GM23338 (cell line): Measurements from ENCODE around the gene GRAMD1A. TPM values are rescaled to one million over a fixed set of nuclear protein-coding genes. Genes with fewer than 3 reads are reported as not detected.

ENCODE experiments used
- ATAC-seq: fragments of 200-7000 bp; cut with Tn5 transposase; 3 replicates; pipeline ENCODE4 v1.9.1; 2020
- DNase-seq: peaks from one replicate; pipeline ENCODE4 v3.0.0-alpha.2; 2015; ENCODE audit warnings: low spot score
- H2AFZ ChIP-seq: fragments of 200-600 bp; sonication (generic); 2 replicates; pipeline ENCODE4 v1.8.0; 2016; ENCODE audit warnings: antibody characterized with exemption, mild to moderate bottlenecking, moderate library complexity
- H3F3A ChIP-seq: fragments of 200-600 bp; sonication (generic); replicated peaks from 2 replicates; pipeline ENCODE4 v1.8.0; 2017; ENCODE audit warnings: antibody characterized with exemption, mixed run types, low read depth
- H3K27ac ChIP-seq: fragments of 200-600 bp; sonication (generic); 2 replicates; pipeline ENCODE4 v1.6.1; 2016; ENCODE audit warnings: low read depth
- H3K27me3 ChIP-seq: fragments of 200-600 bp; sonication (generic); 2 replicates; pipeline ENCODE4 v1.8.0; 2016; ENCODE audit warnings: mild to moderate bottlenecking, mixed run types, moderate library complexity; ENCODE audit not compliant: insufficient read depth
- H3K36me3 ChIP-seq: fragments of 200-600 bp; sonication (generic); 2 replicates; pipeline ENCODE4 v1.8.0; 2016; ENCODE audit warnings: mild to moderate bottlenecking; ENCODE audit not compliant: insufficient read depth
- H3K4me1 ChIP-seq: fragments of 200-600 bp; sonication (generic); 2 replicates; pipeline ENCODE4 v1.8.0; 2016; ENCODE audit warnings: mild to moderate bottlenecking, moderate library complexity; ENCODE audit not compliant: insufficient read depth
- H3K4me2 ChIP-seq: fragments of 200-600 bp; sonication (generic); 2 replicates; pipeline ENCODE4 v1.7.1; 2017; ENCODE audit warnings: mixed run types
- H3K4me3 ChIP-seq: fragments of 200-600 bp; sonication (generic); 2 replicates; pipeline ENCODE4 v1.6.1; 2016; ENCODE audit warnings: mixed run types
- H3K79me2 ChIP-seq: fragments of 200-600 bp; sonication (generic); replicated peaks from 2 replicates; pipeline ENCODE4 v1.8.0; 2017; ENCODE audit warnings: mild to moderate bottlenecking; ENCODE audit not compliant: insufficient read depth
- H3K9me2 ChIP-seq: fragments of 200-600 bp; sonication (generic); 2 replicates; pipeline ENCODE4 v1.8.0; 2017; ENCODE audit not compliant: insufficient read depth
- H4K20me1 ChIP-seq: fragments of 200-600 bp; sonication (generic); replicated peaks from 2 replicates; pipeline ENCODE4 v1.8.0; 2017; ENCODE audit warnings: mild to moderate bottlenecking; ENCODE audit not compliant: insufficient read depth
- H3K27ac Mint-ChIP-seq: 2 replicates; pipeline ENCODE4 v1.8.0; 2020; ENCODE audit warnings: inconsistent platforms, mild to moderate bottlenecking, moderate library complexity, mixed read lengths
- H3K27me3 Mint-ChIP-seq: 3 replicates; pipeline ENCODE4 v1.8.0; 2022; ENCODE audit warnings: low read depth, mild to moderate bottlenecking, moderate library complexity, mixed read lengths, inconsistent platforms; ENCODE audit not compliant: insufficient read depth, poor library complexity
- H3K36me3 Mint-ChIP-seq: 3 replicates; pipeline ENCODE4 v1.8.0; 2021; ENCODE audit warnings: low read depth, mild to moderate bottlenecking, inconsistent platforms, moderate library complexity, mixed read lengths
- H3K4me1 Mint-ChIP-seq: 3 replicates; pipeline ENCODE4 v1.8.0; 2020; ENCODE audit warnings: mild to moderate bottlenecking, inconsistent platforms, mixed read lengths
- H3K4me3 Mint-ChIP-seq: 3 replicates; pipeline ENCODE4 v1.8.0; 2021; ENCODE audit warnings: moderate library complexity, mild to moderate bottlenecking, inconsistent platforms, mixed read lengths
- H3K9me3 Mint-ChIP-seq: 3 replicates; pipeline ENCODE4 v1.8.0; 2020; ENCODE audit warnings: moderate library complexity, mild to moderate bottlenecking, inconsistent platforms, mixed read lengths
- ETS1 ChIP-seq: IDR thresholded peaks from 2 replicates; pipeline ENCODE4 v1.6.1; 2016; ENCODE audit warnings: antibody characterized with exemption
- EZH2 ChIP-seq: fragments of 200-600 bp; sonication (generic); IDR thresholded peaks from one replicate; pipeline ENCODE4 v1.8.0; 2017; ENCODE audit warnings: antibody characterized with exemption, mild to moderate bottlenecking, low read depth; ENCODE audit not compliant: unreplicated experiment
- EZH2phosphoT487 ChIP-seq: fragments of 200-600 bp; sonication (generic); IDR thresholded peaks from one replicate; pipeline ENCODE4 v1.8.1; 2018; ENCODE audit warnings: antibody characterized with exemption; ENCODE audit not compliant: unreplicated experiment
- NANOG ChIP-seq: IDR thresholded peaks from 2 replicates; pipeline ENCODE4 v1.6.1; 2016; ENCODE audit warnings: antibody characterized with exemption, borderline replicate concordance
- POLR2AphosphoS5 ChIP-seq: IDR thresholded peaks from 2 replicates; pipeline ENCODE4 v1.6.1; 2016; ENCODE audit warnings: antibody characterized with exemption, low read depth
- REST ChIP-seq: IDR thresholded peaks from one replicate; pipeline ENCODE4 v1.6.1; 2018; ENCODE audit warnings: antibody characterized with exemption; ENCODE audit not compliant: unreplicated experiment
- STAT1 ChIP-seq: IDR thresholded peaks from one replicate; pipeline ENCODE4 v1.6.1; 2016; ENCODE audit warnings: antibody characterized with exemption; ENCODE audit not compliant: unreplicated experiment
- ZNF114 ChIP-seq: fragments of 250-450 bp; sonication (Bioruptor Pico); IDR thresholded peaks from 2 replicates; pipeline ENCODE4 v1.5.0; 2020; ENCODE audit warnings: mild to moderate bottlenecking, moderate library complexity
- ZNF331 ChIP-seq: fragments of 250-450 bp; sonication (Bioruptor Pico); IDR thresholded peaks from 2 replicates; pipeline ENCODE4 v1.5.0; 2020; ENCODE audit warnings: low read depth, mild to moderate bottlenecking, moderate library complexity
- polyA plus RNA-seq: library from polyadenylated mRNA; unstranded; fragments of >200 nt; fragmentation: Nextera tagmentation; extraction: Ambion mirVana; gene quantifications from 2 replicates; pipeline ENCODE4 v1.2.1, GENCODE V29; 2016
- total RNA-seq: library from RNA; depleted of rRNA; stranded (reverse); fragments of >200 nt; shearing (Covaris generic); gene quantifications from 2 replicates; pipeline ENCODE4 v1.2.3, GENCODE V29; 2014
- TF ChIP-seq, protein P1 (sequence below), 2 experiments: fragments of 200-600 bp in 1 of 2; sonication (generic) in 1 of 2; conservative IDR thresholded peaks; 2 replicates each; pipeline versions ENCODE4 v1.5.1 to v1.6.1; 2016 to 2017; ENCODE audit warnings: antibody characterized with exemption in 2 of 2, low read depth in 2 of 2, mild to moderate bottlenecking in 2 of 2, moderate library complexity in 1 of 2

GRAMD1A gene
- total and polyA plus RNA-seq, 2 experiments from 2014 or later: 122 to 174 TPM

DNA sequence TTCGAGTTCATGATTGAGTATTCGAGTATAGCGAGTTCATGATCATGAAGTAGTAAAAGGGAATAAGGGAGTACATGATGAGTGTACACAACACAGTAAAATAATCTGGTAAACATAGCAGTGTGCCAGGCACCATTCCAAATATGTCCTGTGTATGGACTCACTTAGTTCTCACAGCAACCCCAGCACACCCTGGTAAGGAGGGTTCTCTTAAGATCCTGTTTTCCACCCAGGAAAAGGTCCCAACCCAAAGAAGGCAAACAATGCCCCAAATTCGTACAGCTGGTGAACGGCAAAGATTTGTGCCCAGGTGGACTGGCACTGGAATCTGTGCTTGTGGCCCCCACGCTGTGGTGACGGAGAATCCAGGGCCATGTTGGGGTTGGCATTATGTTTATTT is 62.8 kb downstream of the GRAMD1A start:
- Histone ChIP-seq H3K9me2 (no peaks in the 10 kb centered on the region), H3K79me2 (no peaks in the 10 kb centered on the region), H3F3A (peaks cover 3% of the 10 kb centered on the region; the same call in 1 of the 2 replicates), H3K27ac (no peak overlapping the region), H3K36me3 (no peaks in the 10 kb centered on the region), H3K27me3 (peaks cover 6% of the 10 kb centered on the region; the same call in 1 of the 2 replicates), H3K4me1 (0 out of 2 replicates have a peak, but pooled peaks cover 3% of the 10 kb centered on the region), H4K20me1 (no peaks in the 10 kb centered on the region), H2AFZ (no peak overlapping the region), H3K4me2 (no peak overlapping the region), H3K4me3 (no peak overlapping the region)
- no peak overlapping the region for H3K4me3 Mint-ChIP-seq
- no peak for TF ChIP-seq ZNF114 (CRISPR knock-in tag)
- no peak for TF ChIP-seq POLR2AphosphoS5
- TF ChIP-seq, protein P1, sequence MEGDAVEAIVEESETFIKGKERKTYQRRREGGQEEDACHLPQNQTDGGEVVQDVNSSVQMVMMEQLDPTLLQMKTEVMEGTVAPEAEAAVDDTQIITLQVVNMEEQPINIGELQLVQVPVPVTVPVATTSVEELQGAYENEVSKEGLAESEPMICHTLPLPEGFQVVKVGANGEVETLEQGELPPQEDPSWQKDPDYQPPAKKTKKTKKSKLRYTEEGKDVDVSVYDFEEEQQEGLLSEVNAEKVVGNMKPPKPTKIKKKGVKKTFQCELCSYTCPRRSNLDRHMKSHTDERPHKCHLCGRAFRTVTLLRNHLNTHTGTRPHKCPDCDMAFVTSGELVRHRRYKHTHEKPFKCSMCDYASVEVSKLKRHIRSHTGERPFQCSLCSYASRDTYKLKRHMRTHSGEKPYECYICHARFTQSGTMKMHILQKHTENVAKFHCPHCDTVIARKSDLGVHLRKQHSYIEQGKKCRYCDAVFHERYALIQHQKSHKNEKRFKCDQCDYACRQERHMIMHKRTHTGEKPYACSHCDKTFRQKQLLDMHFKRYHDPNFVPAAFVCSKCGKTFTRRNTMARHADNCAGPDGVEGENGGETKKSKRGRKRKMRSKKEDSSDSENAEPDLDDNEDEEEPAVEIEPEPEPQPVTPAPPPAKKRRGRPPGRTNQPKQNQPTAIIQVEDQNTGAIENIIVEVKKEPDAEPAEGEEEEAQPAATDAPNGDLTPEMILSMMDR (conservative IDR thresholded peaks at IDR 0.05; ENCODE audit: low read depth in 2 of 2): no peak
- no peak for TF ChIP-seq EZH2phosphoT487
- TF ChIP-seq NANOG: no peak
- no peak for TF ChIP-seq ZNF331 (CRISPR knock-in tag)
- no peak for TF ChIP-seq REST
- no peak for TF ChIP-seq STAT1
- no peak for TF ChIP-seq EZH2
- TF ChIP-seq ETS1: no peak
- H3K27ac Mint-ChIP-seq: no peak overlapping the region
- H3K4me1 Mint-ChIP-seq: peaks cover 12% of the 10 kb centered on the region
- DNase-seq (no peak), ATAC-seq (no peak)
- H3K9me3 Mint-ChIP-seq: peaks cover 2% of the 10 kb centered on the region; the same call in 1 of the 3 replicates
- peaks cover 23% of the 10 kb centered on the region for H3K27me3 Mint-ChIP-seq
- no peaks in the 10 kb centered on the region; the same call in 1 of the 3 replicates for H3K36me3 Mint-ChIP-seq
